Fibroblast of lung (primary cell): ENCODE results near the gene NAT14.

Source experiments
- CTCF ChIP-seq, 2 donors: IDR thresholded peaks in 1 of 2; conservative IDR thresholded peaks in 1 of 2; 1 replicate in 1 of 2; 2 replicates in 1 of 2; pipeline ENCODE4 v1.5.1; 2011 to 2012; ENCODE audit warnings: low read length in 2 of 2, control low read depth in 1 of 2, inconsistent platforms in 1 of 2, low read depth in 1 of 2, mild to moderate bottlenecking in 1 of 2
- EZH2 ChIP-seq: IDR thresholded peaks from 2 replicates; pipeline ENCODE4 v1.5.1; 2012; ENCODE audit warnings: low read length, control low read depth, mild to moderate bottlenecking; ENCODE audit errors: missing control alignments

DNA sequence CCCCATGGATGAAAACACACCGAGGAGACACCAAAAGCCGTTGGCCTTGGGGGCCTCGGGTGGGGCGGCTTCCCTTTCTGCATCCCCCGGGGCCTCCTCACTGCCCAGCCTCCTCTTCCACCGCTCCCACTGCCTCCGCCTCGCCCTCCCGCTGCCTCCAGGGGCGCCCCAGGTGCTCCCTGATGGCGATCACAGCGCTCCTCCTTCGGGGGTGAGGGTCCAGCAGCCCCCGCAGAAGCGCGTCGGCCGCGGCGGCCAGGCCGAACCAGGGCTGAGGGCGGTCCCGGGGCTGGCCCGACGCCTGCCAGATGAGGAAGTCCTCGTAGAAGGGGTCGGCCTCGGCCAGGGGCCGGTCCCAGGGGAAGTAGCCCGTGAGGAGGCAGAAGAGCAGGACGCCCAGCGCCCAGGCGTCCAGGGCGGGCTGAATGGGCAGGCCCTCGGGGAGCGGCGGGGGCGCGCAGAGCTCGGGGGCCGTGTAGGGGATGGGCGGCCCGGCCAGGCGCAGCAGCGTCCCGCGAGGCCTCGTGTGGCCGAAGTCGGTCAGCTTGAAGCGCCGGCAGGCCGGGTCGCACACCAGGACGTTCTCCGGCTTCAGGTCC is 44.7 kb downstream of the NAT14 start:
- TF ChIP-seq CTCF (conservative IDR thresholded peaks at IDR 0.05 in 1 of 2, IDR thresholded peaks at IDR 0.05 in 1 of 2; ENCODE audit: low read depth in 1 of 2, low read length in 2 of 2) (no peak), EZH2 (no peak)
